ENCODE data around the gene PNKP.

The PNKP gene

DNA sequence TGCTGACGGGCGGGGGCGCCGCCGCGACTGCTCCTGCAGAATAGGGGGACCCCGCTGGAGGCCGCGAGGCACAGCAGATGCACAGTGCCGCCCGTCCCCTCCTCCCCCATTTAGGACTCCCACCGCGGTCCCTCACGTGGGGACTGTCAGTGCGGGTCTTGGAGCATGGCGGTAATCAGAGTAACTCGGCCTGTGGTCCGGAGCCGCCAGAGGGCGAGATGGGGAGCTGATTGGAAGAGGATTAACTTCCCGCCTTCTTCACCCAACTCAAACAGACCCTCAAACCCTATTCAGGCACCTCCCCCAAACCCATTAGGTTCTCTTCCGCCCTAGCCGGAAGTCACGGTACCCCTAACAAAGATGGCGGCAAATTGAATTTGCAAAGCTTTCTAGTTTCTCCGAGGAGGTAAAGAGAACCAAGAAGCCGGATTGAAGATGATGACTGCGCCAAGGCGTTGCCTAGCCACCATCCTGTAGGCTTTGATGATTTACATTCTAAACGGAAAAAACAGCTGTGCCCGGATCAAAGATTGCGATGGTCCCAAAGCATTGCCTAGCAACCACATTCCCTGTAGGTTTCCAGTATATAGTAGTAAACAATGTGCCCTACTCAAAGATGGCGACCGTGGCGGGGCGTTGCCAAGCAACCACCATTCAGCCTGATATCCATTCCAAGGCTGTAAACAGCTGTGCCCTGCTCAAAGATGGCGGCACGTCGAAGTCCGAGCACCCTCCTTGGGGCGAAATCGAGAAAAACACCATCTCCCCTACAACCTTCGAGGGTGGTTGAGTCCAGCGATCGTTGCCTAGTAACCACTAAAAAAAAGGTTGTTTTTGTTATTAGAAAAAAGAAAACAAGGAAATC, 54.1 kb downstream of the PNKP start, which contains the start of gene FUZ:
TSS of gene FUZ (minus strand) at position 296 of the 865 bp plus-strand sequence. CDS start at position 110, 186 bp downstream.
- DNase-seq: peak; percentile 93 to 94

GRCh38 chr19:49812452-49812996, 54.9 kb downstream of the PNKP start:
- DNase-seq: no peak

DNA sequence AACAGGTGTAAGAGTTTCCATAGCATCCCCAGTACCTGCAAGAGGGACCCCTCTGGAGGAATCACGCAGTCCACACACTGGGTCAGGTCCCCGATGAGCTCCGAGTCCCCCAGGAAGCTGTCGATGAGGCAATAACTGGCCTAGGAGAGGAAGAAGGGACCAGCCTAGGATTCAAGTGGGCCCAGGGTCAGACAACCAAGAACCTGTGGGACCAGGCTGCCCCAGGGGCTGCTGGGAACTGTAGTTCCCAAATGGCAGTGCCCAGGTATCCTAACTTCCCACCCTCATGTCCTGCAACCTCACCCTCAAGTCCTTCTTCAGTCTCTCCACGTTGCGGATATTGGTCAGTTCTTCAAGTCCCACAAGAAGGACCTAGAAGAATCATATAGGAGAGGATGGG, 56.0 kb downstream of the PNKP start:
- no peak for DNase-seq
